GM21515 (cell line): Measurements from ENCODE around the gene COL7A1.
A peak's percentile ranks its signal among the peaks of the same experiment; 100 is the strongest.

Source experiments
- ATAC-seq: cut with Tn5 transposase; IDR thresholded peaks from one replicate; pipeline ENCODE4 v1.9.1; 2021; ENCODE audit not compliant: unreplicated experiment

Gene COL7A1

GRCh38 chr3:48619541-48620524 is 24.7 kb upstream of the COL7A1 start:
- ATAC-seq: no peak

DNA sequence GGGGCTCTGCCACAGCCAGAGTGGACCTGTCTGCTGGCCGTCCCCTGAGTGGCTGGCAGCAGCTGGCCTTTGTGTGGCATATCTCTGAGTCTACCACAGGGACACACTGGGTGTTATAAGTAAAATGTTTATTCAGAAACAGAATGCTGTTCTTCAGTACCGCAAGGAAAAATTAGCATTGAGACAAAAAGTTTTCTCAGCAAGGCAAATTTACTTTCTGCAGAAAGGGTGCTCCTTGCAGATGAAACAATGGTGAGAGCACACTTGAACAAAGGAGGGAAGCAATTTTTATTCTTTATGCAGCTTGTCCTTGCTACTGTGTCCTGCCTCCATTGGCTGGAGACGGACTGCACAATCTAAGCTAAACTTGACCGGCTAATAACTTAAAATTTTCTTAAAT is 22.4 kb upstream of the COL7A1 start:
- no peak for ATAC-seq

DNA sequence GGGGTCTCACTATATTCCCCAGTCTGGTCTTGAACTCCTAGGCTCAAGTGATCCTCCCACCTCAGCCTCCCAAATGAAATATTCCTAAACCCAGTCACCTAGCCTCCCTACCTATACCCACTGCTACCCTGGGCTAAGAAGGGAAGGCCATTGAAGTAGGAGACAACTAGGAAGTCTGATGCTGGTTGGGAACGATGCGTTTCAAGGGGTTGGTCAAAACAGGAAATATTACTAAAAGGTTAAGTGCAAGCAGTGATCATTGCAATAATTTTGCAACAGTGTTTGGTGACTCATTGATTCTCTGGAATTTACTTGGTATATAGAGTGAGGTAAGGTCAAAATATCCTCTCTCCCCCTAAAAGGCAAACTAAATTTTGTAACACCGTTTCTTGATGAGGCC is 18.9 kb upstream of the COL7A1 start:
- ATAC-seq: no peak

- no peak for ATAC-seq
Measured at GRCh38 chr3:48612309-48612708, 17.2 kb upstream of the COL7A1 start.

DNA sequence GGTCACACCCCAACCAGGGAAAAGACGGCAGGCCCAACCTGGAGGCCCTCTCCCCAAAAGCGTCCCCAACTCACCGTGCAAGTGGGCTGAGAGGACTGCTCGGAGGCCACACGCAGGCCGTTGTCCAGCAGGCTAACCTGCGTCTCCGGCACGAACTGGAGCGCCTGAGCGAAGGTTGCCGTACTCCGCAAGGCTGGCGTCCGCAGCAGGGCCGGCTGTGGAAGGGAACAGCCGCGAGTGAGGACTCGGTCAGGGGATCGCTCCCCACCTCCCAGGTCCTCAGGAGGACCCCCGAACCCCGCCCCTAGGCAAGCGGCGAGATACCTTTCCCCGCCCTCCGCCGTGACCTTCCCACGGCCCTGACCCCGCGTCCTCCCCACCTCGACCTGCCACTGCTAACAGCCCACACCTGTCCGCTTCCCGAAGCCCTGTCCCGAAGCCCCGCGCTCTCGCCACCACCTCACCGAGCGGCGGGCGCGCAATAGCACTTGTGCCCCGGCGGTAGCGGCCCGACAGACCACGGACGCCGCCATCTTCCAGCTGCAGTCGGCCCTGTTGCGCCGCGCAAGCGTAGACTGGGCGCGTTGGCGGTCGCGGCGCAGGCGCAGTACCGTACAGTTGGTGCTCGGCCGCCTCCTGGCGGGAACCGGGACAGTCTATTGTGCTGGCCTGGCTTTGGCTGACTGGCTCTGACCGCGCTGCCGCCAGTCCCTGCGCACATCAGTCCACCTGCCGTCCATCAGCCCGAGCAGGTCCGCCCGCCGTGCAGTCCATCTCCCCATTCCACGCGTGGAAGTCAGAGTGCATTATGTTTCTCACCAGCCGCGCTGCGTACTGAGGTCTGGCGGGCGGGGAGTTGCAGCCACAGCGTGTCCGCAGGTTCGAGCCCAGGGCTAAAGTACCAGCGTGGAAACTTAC is 14.2 kb upstream of the COL7A1 start, which contains the start of gene UQCRC1:
TSS of gene UQCRC1 (minus strand) at position 559 of the 918 bp plus-strand sequence. CDS start at position 533, 26 bp downstream.
- ATAC-seq: peak; percentile 94

- ATAC-seq: no peak
Measured at GRCh38 chr3:48607519-48607918, 12.4 kb upstream of the COL7A1 start.

DNA sequence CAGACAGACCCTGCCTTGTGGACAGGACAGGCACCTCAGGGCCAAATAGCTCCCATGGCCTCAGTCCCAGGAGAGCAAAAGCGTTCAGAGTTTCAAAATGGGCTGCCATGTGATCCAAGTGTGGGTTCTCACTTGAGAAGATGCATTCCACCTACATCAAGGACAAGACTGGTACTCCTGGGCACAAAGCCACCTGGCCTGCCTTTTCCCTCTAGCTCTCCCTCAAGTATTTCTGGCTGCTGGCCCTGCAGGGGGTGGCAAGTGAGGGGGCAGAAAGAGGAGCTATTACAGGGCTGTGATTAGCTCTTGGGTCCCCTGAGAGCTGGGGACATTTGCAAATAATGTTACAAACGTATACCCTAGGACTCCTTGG is 6.5 kb upstream of the COL7A1 start:
- no peak for ATAC-seq

GRCh38 chr3:48600711-48601621 is 5.8 kb upstream of the COL7A1 start:
- no peak for ATAC-seq

DNA sequence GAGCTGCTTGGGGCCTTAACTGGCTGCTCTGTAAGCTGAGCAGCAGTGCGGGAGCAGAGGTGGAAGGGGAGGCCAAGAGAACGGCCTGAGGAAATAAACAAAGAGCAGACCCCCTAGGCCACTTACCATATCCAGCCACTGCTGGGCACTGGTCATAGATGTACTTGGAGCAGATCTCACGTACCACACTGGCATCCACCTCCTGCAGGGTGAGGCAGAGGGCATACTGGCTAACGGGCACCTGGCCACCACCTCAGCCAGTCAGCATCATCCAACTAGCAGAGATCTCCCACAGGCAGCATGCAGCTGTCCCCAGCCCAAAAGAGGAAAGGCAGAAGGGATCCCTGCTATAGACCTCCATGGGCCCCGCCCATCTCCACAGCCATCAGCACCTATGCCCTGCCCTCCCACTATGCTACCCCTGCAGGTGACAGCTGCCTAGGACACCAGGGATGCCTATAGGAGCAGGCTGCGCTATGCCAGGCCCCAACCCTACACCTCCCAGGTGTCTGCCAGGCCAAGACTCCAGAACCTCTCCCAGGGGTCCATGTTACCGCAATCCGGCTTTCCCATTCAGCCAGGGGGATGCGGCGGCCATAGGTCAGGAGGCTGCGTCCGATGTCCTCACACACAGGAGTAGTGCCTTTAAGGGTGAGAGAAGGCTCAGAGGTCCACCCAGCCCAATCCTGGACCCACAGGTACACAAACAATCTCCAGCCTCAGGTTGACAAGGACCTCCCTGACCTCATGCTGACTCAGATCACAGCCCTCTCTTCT is 4.6 kb upstream of the COL7A1 start:
- no peak for ATAC-seq

DNA sequence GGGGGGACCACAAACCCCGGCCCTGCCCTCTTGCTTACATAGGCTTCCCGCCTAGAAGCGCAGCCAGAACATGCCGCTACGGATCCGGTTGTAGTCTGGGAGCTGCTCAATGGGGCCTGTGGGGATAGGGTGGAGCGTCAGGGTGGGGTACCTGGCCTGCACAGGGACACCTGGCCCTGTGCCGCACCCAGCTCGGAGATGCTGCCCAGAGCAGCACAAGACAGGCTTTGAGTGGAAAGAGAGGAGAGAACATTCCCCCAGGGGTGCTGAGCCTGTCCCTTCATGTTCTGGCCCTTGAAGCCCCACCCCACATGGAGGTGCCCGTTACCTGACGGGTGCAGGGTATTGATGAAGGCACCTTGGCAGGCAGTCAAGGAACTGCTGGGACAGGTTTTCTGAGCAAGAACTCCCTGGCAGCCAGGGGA is 4.0 kb upstream of the COL7A1 start:
- ATAC-seq: no peak

- ATAC-seq: no peak
Measured at GRCh38 chr3:48598323-48599076, 3.4 kb upstream of the COL7A1 start.

GRCh38 chr3:48597408-48597800 is 2.3 kb upstream of the COL7A1 start:
- no peak for ATAC-seq

DNA sequence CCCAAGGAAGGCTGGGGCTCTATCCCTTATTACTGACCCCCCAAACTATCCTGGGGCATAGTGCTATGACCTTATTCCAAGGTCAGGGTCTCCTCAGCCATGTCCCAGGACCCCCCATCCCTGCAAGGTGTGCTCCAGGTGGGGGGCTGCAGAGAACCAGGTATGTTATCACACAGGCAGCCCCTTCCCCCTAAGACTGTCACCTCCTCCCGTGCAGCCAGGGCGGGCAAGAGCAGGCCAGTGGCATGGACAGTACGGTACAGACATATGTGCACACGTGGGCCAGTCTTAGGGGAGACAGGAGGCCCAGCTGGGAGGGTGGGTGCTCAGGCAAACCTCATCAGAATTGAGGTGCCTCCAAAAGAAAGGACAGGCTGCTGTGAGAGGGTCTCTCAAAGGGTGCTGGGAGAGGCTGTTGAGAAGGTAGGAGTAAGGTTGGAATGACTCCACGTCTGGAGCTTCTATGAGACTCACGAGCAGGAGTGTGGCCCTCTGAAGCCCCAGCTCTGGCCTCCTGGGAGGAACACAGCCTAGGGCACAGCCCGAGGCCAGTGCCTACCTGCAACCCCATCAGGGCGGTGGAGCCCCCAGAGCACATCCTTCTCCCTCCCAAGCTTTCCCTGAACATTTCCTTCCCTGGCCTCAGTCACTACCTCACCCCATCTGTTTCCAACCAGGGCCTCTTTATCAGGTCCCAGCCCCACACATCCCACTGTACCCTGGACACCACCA is 1.7 kb upstream of the COL7A1 start:
- ATAC-seq: no peak

DNA sequence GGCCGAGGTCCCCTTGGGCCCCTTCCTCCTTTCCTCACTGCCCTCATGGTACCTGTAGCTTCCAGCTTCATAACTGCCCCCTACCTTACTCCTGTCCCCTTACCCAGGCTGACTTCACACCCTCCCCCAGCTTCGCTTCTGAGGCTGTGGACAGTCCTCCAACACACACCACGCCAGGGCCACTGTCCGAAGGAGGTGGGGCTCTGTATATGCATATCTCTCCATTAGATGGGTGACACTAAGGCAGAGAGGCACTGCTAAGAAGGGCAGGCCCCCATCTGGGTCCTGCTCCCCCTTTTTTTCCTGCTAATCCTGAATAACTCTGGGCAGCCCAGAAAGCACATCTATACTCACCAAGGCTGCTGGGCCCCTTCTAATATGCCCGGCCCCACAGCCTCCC is 1.0 kb upstream of the COL7A1 start:
- no peak for ATAC-seq

- no peak for ATAC-seq
Measured at GRCh38 chr3:48595526-48596121, 495 bp upstream of the COL7A1 start.

DNA sequence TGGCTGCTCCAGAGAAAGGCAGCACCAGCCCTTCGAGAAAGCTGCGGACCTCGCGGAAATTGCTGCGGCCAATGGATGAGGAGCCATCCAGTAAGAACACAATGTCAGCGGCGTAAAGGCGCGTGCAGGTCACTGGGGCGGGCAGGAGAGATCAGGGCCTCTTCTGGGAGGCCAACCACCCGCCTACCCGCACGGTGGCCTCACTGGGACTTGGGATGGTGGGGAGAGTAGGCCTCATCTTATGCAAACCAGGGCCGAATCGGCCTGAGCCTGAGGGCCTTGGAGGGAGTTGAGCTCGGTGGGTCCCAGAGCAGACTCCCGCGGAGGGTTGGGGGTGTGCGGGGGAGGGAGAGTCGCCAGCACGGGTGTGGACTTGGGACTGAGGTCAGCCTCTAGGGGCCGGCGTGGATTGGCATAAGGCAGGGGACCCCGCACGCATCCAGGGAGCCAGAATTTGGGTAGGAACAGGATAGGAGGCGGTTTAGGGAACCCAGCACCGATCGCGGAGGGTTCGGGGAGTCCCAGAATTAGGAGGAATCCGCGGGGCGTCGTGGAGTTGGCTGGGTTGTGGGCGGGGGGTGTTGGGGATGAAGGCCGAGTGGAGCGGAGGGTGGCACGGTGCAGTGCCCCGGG is 596 bp downstream of the COL7A1 start:
- ATAC-seq: no peak

GRCh38 chr3:48593337-48593736 is 1.8 kb downstream of the COL7A1 start:
- ATAC-seq: no peak
